HEK293 (cell line): ENCODE measurements around the gene COL6A1.

ENCODE experiments used
- CTCF ChIA-PET: fragments of 350-600 bp; formaldehyde crosslinking; extraction: SDS; loops from one replicate; lab custom pipeline; 2021; ENCODE audit warnings: antibody characterized with exemption; lab: Yijun Ruan, JAX
- POLR2A ChIA-PET: fragments of 300-600 bp; formaldehyde crosslinking; extraction: SDS; loops from one replicate; lab custom pipeline; 2020; ENCODE audit warnings: antibody characterized with exemption, inconsistent platforms; lab: Yijun Ruan, JAX
- H3K27ac ChIP-seq: fragments of 200-500 bp; sonication (Bioruptor generic); 2 replicates; pipeline ENCODE4 v1.5.1; 2014; ENCODE audit warnings: low read depth, low read length, control low read depth, inconsistent platforms; ENCODE audit errors: extremely low read depth
- H3K36me3 ChIP-seq, 2 experiments: fragments of 200-500 bp in 1 of 2; sonication (Bioruptor generic) in 1 of 2; 1 replicate in 1 of 2; 2 replicates in 1 of 2; pipeline ENCODE4 v1.5.1; 2014 to 2017; ENCODE audit warnings: inconsistent platforms in 2 of 2, low read length in 2 of 2; ENCODE audit not compliant: control insufficient read depth in 2 of 2, insufficient read depth in 1 of 2
- H3K4me1 ChIP-seq: fragments of 200-500 bp; sonication (Bioruptor generic); 2 replicates; pipeline ENCODE4 v1.5.1; 2014; ENCODE audit warnings: mild to moderate bottlenecking, low read length, inconsistent platforms; ENCODE audit not compliant: control insufficient read depth, insufficient read depth
- H3K4me3 ChIP-seq: 2 replicates; pipeline ENCODE4 v1.5.1; 2011; ENCODE audit warnings: low read depth, mild to moderate bottlenecking, control low read depth, low read length, moderate library complexity
- H3K9me3 ChIP-seq: fragments of 200-500 bp; sonication (Bioruptor generic); 2 replicates; pipeline ENCODE4 v1.5.1; 2014; ENCODE audit warnings: low read depth, low read length, inconsistent platforms; ENCODE audit not compliant: control insufficient read depth, insufficient read depth
- ELK4 ChIP-seq: IDR thresholded peaks from 2 replicates; pipeline ENCODE4 v1.6.1; 2011; ENCODE audit warnings: mild to moderate bottlenecking, low read depth, low read length, borderline replicate concordance
- GLIS1 ChIP-seq: fragments of 450-650 bp; formaldehyde crosslinking; IDR thresholded peaks from 2 replicates; pipeline ENCODE4 v1.5.1; 2016; ENCODE audit warnings: missing biosample characterization, missing genetic modification characterization
- HOXC10 ChIP-seq: sonication (generic); formaldehyde crosslinking; IDR thresholded peaks from 2 replicates; pipeline ENCODE4 v1.8.1; 2023; ENCODE audit warnings: mild to moderate bottlenecking, missing genetic modification reagents
- SCRT2 ChIP-seq: fragments of 450-650 bp; formaldehyde crosslinking; IDR thresholded peaks from 2 replicates; pipeline ENCODE4 v1.5.1; 2016; ENCODE audit warnings: missing biosample characterization, missing genetic modification characterization
- ZBTB26 ChIP-seq: fragments of 450-650 bp; formaldehyde crosslinking; optimal IDR thresholded peaks from 2 replicates; pipeline ENCODE3; 2016; ENCODE audit warnings: missing biosample characterization, mild to moderate bottlenecking, missing genetic modification characterization
- ZFP69B ChIP-seq: fragments of 450-650 bp; formaldehyde crosslinking; IDR thresholded peaks from 2 replicates; pipeline ENCODE4 v1.5.1; 2016; ENCODE audit warnings: missing biosample characterization, missing genetic modification characterization
- ZIC2 ChIP-seq: fragments of 450-650 bp; formaldehyde crosslinking; IDR thresholded peaks from 2 replicates; pipeline ENCODE4 v1.5.1; 2016; ENCODE audit warnings: missing biosample characterization, missing genetic modification characterization
- ZNF157 ChIP-seq: fragments of 450-650 bp; formaldehyde crosslinking; IDR thresholded peaks from 2 replicates; pipeline ENCODE4 v1.5.1; 2016; ENCODE audit warnings: missing biosample characterization, missing genetic modification characterization
- ZNF169 ChIP-seq: fragments of 450-650 bp; formaldehyde crosslinking; IDR thresholded peaks from 2 replicates; pipeline ENCODE4 v1.5.1; 2016; ENCODE audit warnings: missing biosample characterization, missing genetic modification characterization
- ZNF19 ChIP-seq: fragments of 450-650 bp; formaldehyde crosslinking; IDR thresholded peaks from 2 replicates; pipeline ENCODE4; 2016; ENCODE audit warnings: missing biosample characterization, missing genetic modification characterization, low read depth
- ZNF335 ChIP-seq: fragments of 450-650 bp; formaldehyde crosslinking; conservative IDR thresholded peaks from 2 replicates; pipeline ENCODE4 v1.5.1; 2016; ENCODE audit warnings: missing biosample characterization, missing genetic modification characterization
- ZNF426 ChIP-seq: fragments of 450-650 bp; formaldehyde crosslinking; IDR thresholded peaks from 2 replicates; pipeline ENCODE4 v1.5.1; 2017; ENCODE audit warnings: missing biosample characterization, missing genetic modification characterization, mild to moderate bottlenecking, inconsistent platforms, moderate library complexity
- ZNF558 ChIP-seq: fragments of 450-650 bp; formaldehyde crosslinking; IDR thresholded peaks from 2 replicates; pipeline ENCODE4 v1.5.1; 2016; ENCODE audit warnings: missing biosample characterization, missing genetic modification characterization
- ZNF629 ChIP-seq: fragments of 450-650 bp; formaldehyde crosslinking; IDR thresholded peaks from 2 replicates; pipeline ENCODE4 v1.5.1; 2017; ENCODE audit warnings: missing biosample characterization, missing genetic modification characterization
- ZNF843 ChIP-seq: fragments of 450-650 bp; formaldehyde crosslinking; IDR thresholded peaks from 2 replicates; pipeline ENCODE4 v1.5.1; 2016; ENCODE audit warnings: missing biosample characterization, missing genetic modification characterization
- TF ChIP-seq, protein P1 (sequence below): fragments of 450-650 bp; formaldehyde crosslinking; IDR thresholded peaks from 2 replicates; pipeline ENCODE4 v1.5.1; 2016; ENCODE audit warnings: missing biosample characterization, missing genetic modification characterization
- TF ChIP-seq, protein P2 (sequence below): fragments of 450-650 bp; formaldehyde crosslinking; IDR thresholded peaks from 2 replicates; pipeline ENCODE4 v1.5.1; 2016; ENCODE audit warnings: missing biosample characterization, missing genetic modification characterization
- TF ChIP-seq, protein P3 (sequence below): fragments of 450-650 bp; formaldehyde crosslinking; IDR thresholded peaks from 2 replicates; pipeline ENCODE4 v1.5.1; 2016; ENCODE audit warnings: missing biosample characterization, missing genetic modification characterization

The COL6A1 gene

DNA sequence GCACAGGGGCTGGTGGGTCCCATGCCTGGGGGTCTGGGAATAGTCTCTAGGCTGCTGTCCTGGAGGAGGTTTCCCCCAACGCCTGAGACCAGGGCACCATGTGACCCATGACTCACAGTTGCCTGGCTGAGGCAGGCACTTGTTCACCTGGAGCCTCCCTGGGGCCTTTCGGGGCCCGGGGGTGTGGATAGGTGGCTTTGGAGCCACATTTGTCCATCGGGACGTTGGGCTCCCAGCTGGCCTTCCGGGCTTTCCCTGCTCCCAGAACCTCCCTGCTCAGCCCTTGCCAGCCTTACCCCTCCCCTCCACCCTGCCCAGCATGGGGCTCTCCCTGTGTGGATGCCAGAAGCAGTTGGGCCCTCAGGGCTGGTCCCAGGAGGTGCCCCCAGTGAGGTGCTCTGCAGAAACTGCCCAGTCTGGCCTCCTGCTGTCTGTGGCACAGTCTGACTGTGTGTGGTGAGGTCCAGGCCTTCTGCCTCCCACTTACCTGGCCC is 14.2 kb downstream of the COL6A1 start:
- Histone ChIP-seq H3K36me3 (peaks cover 0 to 67% of the 10 kb centered on the region in 2 experiments; a peak in 1 of 3 replicates), H3K9me3 (no peaks in the 10 kb centered on the region), H3K27ac (no peak overlapping the region), H3K4me1 (no peaks in the 10 kb centered on the region)
- ChIA-PET POLR2A (no interaction called here), CTCF (interaction anchor here (0.6 kb wide), 1 partner anchor 18 kb away, joined by 6 read pairs; no protein-coding TSS in a partner anchor)
- peak; percentile 50 for TF ChIP-seq ZNF335 (tag by site-specific recombination)
- peak; percentile 99 for TF ChIP-seq GLIS1 (tag by site-specific recombination)
- TF ChIP-seq ZIC2 (tag by site-specific recombination): peak; percentile 98
- TF ChIP-seq, protein P1, sequence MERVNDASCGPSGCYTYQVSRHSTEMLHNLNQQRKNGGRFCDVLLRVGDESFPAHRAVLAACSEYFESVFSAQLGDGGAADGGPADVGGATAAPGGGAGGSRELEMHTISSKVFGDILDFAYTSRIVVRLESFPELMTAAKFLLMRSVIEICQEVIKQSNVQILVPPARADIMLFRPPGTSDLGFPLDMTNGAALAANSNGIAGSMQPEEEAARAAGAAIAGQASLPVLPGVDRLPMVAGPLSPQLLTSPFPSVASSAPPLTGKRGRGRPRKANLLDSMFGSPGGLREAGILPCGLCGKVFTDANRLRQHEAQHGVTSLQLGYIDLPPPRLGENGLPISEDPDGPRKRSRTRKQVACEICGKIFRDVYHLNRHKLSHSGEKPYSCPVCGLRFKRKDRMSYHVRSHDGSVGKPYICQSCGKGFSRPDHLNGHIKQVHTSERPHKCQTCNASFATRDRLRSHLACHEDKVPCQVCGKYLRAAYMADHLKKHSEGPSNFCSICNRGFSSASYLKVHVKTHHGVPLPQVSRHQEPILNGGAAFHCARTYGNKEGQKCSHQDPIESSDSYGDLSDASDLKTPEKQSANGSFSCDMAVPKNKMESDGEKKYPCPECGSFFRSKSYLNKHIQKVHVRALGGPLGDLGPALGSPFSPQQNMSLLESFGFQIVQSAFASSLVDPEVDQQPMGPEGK (tag by site-specific recombination): peak; percentile 61; the same call in 1 of the 2 replicates
- TF ChIP-seq ZNF169 (tag by site-specific recombination): no peak
- TF ChIP-seq ZNF843: no peak
- 0 out of 2 replicates have a peak, but pooled peaks have one; percentile 32 for TF ChIP-seq ZFP69B (tag by site-specific recombination)
- TF ChIP-seq, protein P2, sequence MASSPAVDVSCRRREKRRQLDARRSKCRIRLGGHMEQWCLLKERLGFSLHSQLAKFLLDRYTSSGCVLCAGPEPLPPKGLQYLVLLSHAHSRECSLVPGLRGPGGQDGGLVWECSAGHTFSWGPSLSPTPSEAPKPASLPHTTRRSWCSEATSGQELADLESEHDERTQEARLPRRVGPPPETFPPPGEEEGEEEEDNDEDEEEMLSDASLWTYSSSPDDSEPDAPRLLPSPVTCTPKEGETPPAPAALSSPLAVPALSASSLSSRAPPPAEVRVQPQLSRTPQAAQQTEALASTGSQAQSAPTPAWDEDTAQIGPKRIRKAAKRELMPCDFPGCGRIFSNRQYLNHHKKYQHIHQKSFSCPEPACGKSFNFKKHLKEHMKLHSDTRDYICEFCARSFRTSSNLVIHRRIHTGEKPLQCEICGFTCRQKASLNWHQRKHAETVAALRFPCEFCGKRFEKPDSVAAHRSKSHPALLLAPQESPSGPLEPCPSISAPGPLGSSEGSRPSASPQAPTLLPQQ (tag by site-specific recombination): 0 out of 2 replicates have a peak, but pooled peaks have one; percentile 24
- no peak for TF ChIP-seq ZNF629 (tag by site-specific recombination)
- peak; percentile 44 for TF ChIP-seq SCRT2 (tag by site-specific recombination)
- TF ChIP-seq, all 188 proteins: peak for 7
- no peak overlapping the region for H3K4me3 ChIP-seq

GRCh38 chr21:45996311-45997204 is 15.0 kb downstream of the COL6A1 start:
- POLR2A ChIA-PET: no interaction called here
- no peaks in the 10 kb centered on the region for H3K4me1 ChIP-seq
- CTCF ChIA-PET: interaction anchor here (0.6 kb wide), 1 partner anchor 19 kb away, joined by 6 read pairs; no protein-coding TSS in a partner anchor
- H3K27ac ChIP-seq: no peak overlapping the region
- peaks cover 0 to 66% of the 10 kb centered on the region in 2 experiments; a peak in 1 of 3 replicates for H3K36me3 ChIP-seq
- H3K9me3 ChIP-seq: no peaks in the 10 kb centered on the region
- TF ChIP-seq, protein P3, sequence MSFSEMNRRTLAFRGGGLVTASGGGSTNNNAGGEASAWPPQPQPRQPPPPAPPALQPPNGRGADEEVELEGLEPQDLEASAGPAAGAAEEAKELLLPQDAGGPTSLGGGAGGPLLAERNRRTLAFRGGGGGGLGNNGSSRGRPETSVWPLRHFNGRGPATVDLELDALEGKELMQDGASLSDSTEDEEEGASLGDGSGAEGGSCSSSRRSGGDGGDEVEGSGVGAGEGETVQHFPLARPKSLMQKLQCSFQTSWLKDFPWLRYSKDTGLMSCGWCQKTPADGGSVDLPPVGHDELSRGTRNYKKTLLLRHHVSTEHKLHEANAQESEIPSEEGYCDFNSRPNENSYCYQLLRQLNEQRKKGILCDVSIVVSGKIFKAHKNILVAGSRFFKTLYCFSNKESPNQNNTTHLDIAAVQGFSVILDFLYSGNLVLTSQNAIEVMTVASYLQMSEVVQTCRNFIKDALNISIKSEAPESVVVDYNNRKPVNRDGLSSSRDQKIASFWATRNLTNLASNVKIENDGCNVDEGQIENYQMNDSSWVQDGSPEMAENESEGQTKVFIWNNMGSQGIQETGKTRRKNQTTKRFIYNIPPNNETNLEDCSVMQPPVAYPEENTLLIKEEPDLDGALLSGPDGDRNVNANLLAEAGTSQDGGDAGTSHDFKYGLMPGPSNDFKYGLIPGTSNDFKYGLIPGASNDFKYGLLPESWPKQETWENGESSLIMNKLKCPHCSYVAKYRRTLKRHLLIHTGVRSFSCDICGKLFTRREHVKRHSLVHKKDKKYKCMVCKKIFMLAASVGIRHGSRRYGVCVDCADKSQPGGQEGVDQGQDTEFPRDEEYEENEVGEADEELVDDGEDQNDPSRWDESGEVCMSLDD (tag by site-specific recombination): no peak
- TF ChIP-seq ZNF157 (tag by site-specific recombination): peak; percentile 79
- TF ChIP-seq, all 188 proteins: peak for 1
- no peak overlapping the region for H3K4me3 ChIP-seq

DNA sequence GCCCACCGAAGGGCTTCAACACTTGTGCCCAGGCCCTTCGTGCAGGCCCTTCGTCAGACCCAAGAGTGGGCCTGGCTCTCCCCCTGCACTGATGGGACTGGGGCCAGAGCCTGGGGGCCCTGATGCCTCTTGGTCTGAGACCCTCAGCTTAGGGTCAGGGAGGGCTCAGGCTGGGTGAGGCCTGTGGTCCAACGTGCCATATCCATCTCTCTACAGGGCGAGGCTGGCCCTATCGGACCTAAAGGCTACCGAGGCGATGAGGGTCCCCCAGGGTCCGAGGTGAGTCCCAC is 15.6 kb downstream of the COL6A1 start:
- H3K4me3 ChIP-seq: no peak overlapping the region
- POLR2A ChIA-PET: no interaction called here
- peaks cover 0 to 65% of the 10 kb centered on the region in 2 experiments; a peak in 1 of 3 replicates for H3K36me3 ChIP-seq
- TF ChIP-seq ELK4: no peak
- TF ChIP-seq ZNF426 (tag by site-specific recombination): no peak
- TF ChIP-seq ZNF19 (tag by site-specific recombination): no peak
- no peak for TF ChIP-seq ZNF558
- no peak for TF ChIP-seq ZBTB26 (tag by site-specific recombination)
- TF ChIP-seq SCRT2 (tag by site-specific recombination): no peak
- TF ChIP-seq HOXC10 (CRISPR knock-in tag): no peak

More for the DNA sequence above, 15.6 kb downstream of the COL6A1 start:
- CTCF ChIA-PET: no interaction called here
- no peaks in the 10 kb centered on the region for H3K4me1 ChIP-seq
- no peak overlapping the region for H3K27ac ChIP-seq
- no peaks in the 10 kb centered on the region for H3K9me3 ChIP-seq
